Neuronal stem cell (in vitro differentiated cells): Measurements from ENCODE around the gene ZBTB20.
A peak's percentile ranks its signal among the peaks of the same experiment; 100 is the strongest.

ENCODE experiments used
- DNase-seq: peaks from one replicate; pipeline ENCODE4 v3.0.0-alpha.2; 2013; ENCODE audit warnings: low spot score
- H2AFZ ChIP-seq: one replicate; pipeline ENCODE4 v1.6.1; 2013; ENCODE audit warnings: mild to moderate bottlenecking, low read length, inconsistent platforms
- H2AK5ac ChIP-seq: 2 replicates; pipeline ENCODE4 v1.6.1; 2013; ENCODE audit warnings: low read depth, mild to moderate bottlenecking, inconsistent platforms, low read length, moderate library complexity, mixed read lengths
- H2BK120ac ChIP-seq: 2 replicates; pipeline ENCODE4 v1.6.1; 2013; ENCODE audit warnings: low read depth, mild to moderate bottlenecking, inconsistent platforms, low read length, moderate library complexity, mixed read lengths
- H2BK12ac ChIP-seq: one replicate; pipeline ENCODE4 v1.6.1; 2013; ENCODE audit warnings: low read length, inconsistent platforms
- H2BK15ac ChIP-seq: 2 replicates; pipeline ENCODE4 v1.6.1; 2013; ENCODE audit warnings: mild to moderate bottlenecking, low read length, inconsistent platforms, mixed read lengths
- H2BK5ac ChIP-seq: one replicate; pipeline ENCODE4 v1.6.1; 2013; ENCODE audit warnings: inconsistent platforms, mild to moderate bottlenecking, low read length, moderate library complexity
- H3K14ac ChIP-seq: one replicate; pipeline ENCODE4 v1.6.1; 2013; ENCODE audit warnings: low read length, inconsistent platforms
- H3K18ac ChIP-seq: 2 replicates; pipeline ENCODE4 v1.6.1; 2013; ENCODE audit warnings: low read length, inconsistent platforms
- H3K23ac ChIP-seq: 2 replicates; pipeline ENCODE4 v1.6.1; 2013; ENCODE audit warnings: low read depth, mild to moderate bottlenecking, mixed read lengths, low read length, inconsistent platforms; ENCODE audit not compliant: poor library complexity
- H3K27ac ChIP-seq: replicated peaks from 3 replicates; pipeline ENCODE4 v1.5.1; 2013; ENCODE audit warnings: low read length, inconsistent platforms
- H3K27me3 ChIP-seq, 3 experiments: 2 replicates each; pipeline ENCODE4 v1.6.1; 2013; ENCODE audit warnings: low read length in 3 of 3, mild to moderate bottlenecking in 2 of 3, inconsistent platforms in 1 of 3, low read depth in 1 of 3, mixed read lengths in 1 of 3, moderate library complexity in 1 of 3; ENCODE audit not compliant: control insufficient read depth in 3 of 3, insufficient read depth in 3 of 3
- H3K36me3 ChIP-seq, 2 donors: replicated peaks in 1 of 2; 2 replicates each; pipeline ENCODE4 v1.6.1; 2013; ENCODE audit warnings: low read length in 2 of 2; ENCODE audit not compliant: control insufficient read depth in 2 of 2, insufficient read depth in 2 of 2
- H3K4ac ChIP-seq: 2 replicates; pipeline ENCODE4 v1.6.1; 2013; ENCODE audit warnings: inconsistent platforms, mild to moderate bottlenecking, low read length, moderate library complexity
- H3K4me1 ChIP-seq, 2 donors: 1 replicate in 1 of 2; 2 replicates in 1 of 2; pipeline ENCODE4 v1.6.1; 2013; ENCODE audit warnings: low read length in 2 of 2, low read depth in 1 of 2; ENCODE audit not compliant: control insufficient read depth in 2 of 2, insufficient read depth in 1 of 2
- H3K4me2 ChIP-seq: one replicate; pipeline ENCODE4 v1.6.1; 2013; ENCODE audit warnings: mild to moderate bottlenecking, low read length, inconsistent platforms; ENCODE audit not compliant: insufficient read depth, poor library complexity, severe bottlenecking
- H3K4me3 ChIP-seq, 2 donors: 2 replicates each; pipeline ENCODE4 v1.5.1; 2013; ENCODE audit warnings: low read length in 2 of 2, mild to moderate bottlenecking in 2 of 2, inconsistent platforms in 1 of 2, moderate library complexity in 1 of 2
- H3K79me1 ChIP-seq: one replicate; pipeline ENCODE4 v1.6.1; 2013; ENCODE audit warnings: low read depth, mild to moderate bottlenecking, inconsistent platforms, low read length, moderate library complexity
- H3K9ac ChIP-seq: one replicate; pipeline ENCODE4 v1.6.1; 2013; ENCODE audit warnings: mild to moderate bottlenecking, low read depth, low read length, inconsistent platforms; ENCODE audit not compliant: poor library complexity
- H3K9me3 ChIP-seq, 2 donors: replicated peaks in 1 of 2; 2 replicates each; pipeline versions ENCODE3 to v1.6.1; 2013; ENCODE audit warnings: low read length in 2 of 2, mild to moderate bottlenecking in 2 of 2, inconsistent platforms in 1 of 2, low read depth in 1 of 2, mixed read lengths in 1 of 2, moderate library complexity in 1 of 2; ENCODE audit not compliant: control insufficient read depth in 2 of 2, insufficient read depth in 1 of 2
- H4K8ac ChIP-seq: one replicate; pipeline ENCODE4 v1.6.1; 2013; ENCODE audit warnings: low read depth, mild to moderate bottlenecking, inconsistent platforms, low read length, moderate library complexity
- H4K91ac ChIP-seq: one replicate; pipeline ENCODE4 v1.6.1; 2013; ENCODE audit warnings: low read length, low read depth, mild to moderate bottlenecking, inconsistent platforms; ENCODE audit not compliant: poor library complexity
- whole genome bisulfite sequencing, 2 donors: extraction: QIAGEN DNeasy Blood & Tissue Kit; methylation state at CpG; one replicate each; pipeline ENCODE4 v1.1.7; 2013; ENCODE audit warnings: missing lambda C conversion rate in 2 of 2, mixed read lengths in 1 of 2; ENCODE audit not compliant: insufficient read length in 2 of 2, insufficient replicate concordance in 1 of 2; ENCODE audit errors: extremely low coverage in 2 of 2; 5-methylcytosine and 5-hydroxymethylcytosine counted together

Gene ZBTB20

GRCh38 chr3:114624571-114625181 lies 522.4 kb downstream of the ZBTB20 start:
- WGBS, 2 donors = no CpG with 5 or more reads among the region's 10 CpGs
- H3K27me3 ChIP-seq = no peaks in the 10 kb centered on the region
- H3K23ac ChIP-seq = no peak overlapping the region
- H2AFZ ChIP-seq = peak overlapping the region; percentile 70
- no peak overlapping the region for H3K4ac ChIP-seq
- H2BK12ac ChIP-seq = no peak overlapping the region
- H3K14ac ChIP-seq = no peak overlapping the region
- no peak overlapping the region for H2AK5ac ChIP-seq
- no peak overlapping the region for H3K4me2 ChIP-seq
- H4K8ac ChIP-seq = no peak overlapping the region
- no peak overlapping the region for H3K9ac ChIP-seq
- H4K91ac ChIP-seq = no peak overlapping the region
- no peak overlapping the region for H2BK120ac ChIP-seq
- no peak overlapping the region for H3K18ac ChIP-seq
- H3K4me3 ChIP-seq = peak overlapping the region in 1 of 2 donors; percentile 3
- H3K9me3 ChIP-seq = no peaks in the 10 kb centered on the region
- peaks cover 10 to 12% of the 10 kb centered on the region in 2 donors for H3K4me1 ChIP-seq
- no peak overlapping the region for H3K27ac ChIP-seq
- no peak for DNase-seq
- no peaks in the 10 kb centered on the region for H3K36me3 ChIP-seq
- no peak overlapping the region for H2BK5ac ChIP-seq
- no peaks in the 10 kb centered on the region for H3K79me1 ChIP-seq
- H2BK15ac ChIP-seq = no peak overlapping the region

- H3K4me3 ChIP-seq = no peak overlapping the region
- H3K27ac ChIP-seq = no peak overlapping the region
- no peak overlapping the region for H3K9ac ChIP-seq
- no peak overlapping the region for H3K18ac ChIP-seq
- H3K23ac ChIP-seq = no peak overlapping the region
- H2AFZ ChIP-seq = peak overlapping the region; percentile 70
- H3K36me3 ChIP-seq = no peaks in the 10 kb centered on the region
- H4K91ac ChIP-seq = no peak overlapping the region
- no peaks in the 10 kb centered on the region for H3K27me3 ChIP-seq
- no peak overlapping the region for H2BK15ac ChIP-seq
- no peak overlapping the region for H2BK5ac ChIP-seq
- no peak overlapping the region for H2AK5ac ChIP-seq
- H3K4ac ChIP-seq = no peak overlapping the region
- no peak overlapping the region for H2BK120ac ChIP-seq
- no CpG with 5 or more reads among the region's 6 CpGs for WGBS, 2 donors
- peaks cover 10 to 13% of the 10 kb centered on the region in 2 donors for H3K4me1 ChIP-seq
- no peak overlapping the region for H3K14ac ChIP-seq
- H3K9me3 ChIP-seq = no peaks in the 10 kb centered on the region
- no peak overlapping the region for H2BK12ac ChIP-seq
- no peaks in the 10 kb centered on the region for H3K79me1 ChIP-seq
- no peak for DNase-seq
- no peak overlapping the region for H3K4me2 ChIP-seq
- H4K8ac ChIP-seq = no peak overlapping the region
These were observed 523.0 kb downstream of the ZBTB20 start for GRCh38 chr3:114624047-114624445.

- no CpG with 5 or more reads among the region's 5 CpGs for WGBS, 2 donors
- H2BK15ac ChIP-seq = no peak overlapping the region
- no peak for DNase-seq
These were observed 523.6 kb downstream of the ZBTB20 start for GRCh38 chr3:114623420-114624046.

GRCh38 chr3:114622001-114622400 lies 525.1 kb downstream of the ZBTB20 start:
- no CpG with 5 or more reads among the region's 3 CpGs for WGBS, 2 donors
- Histone ChIP-seq H3K4me3 (no peak overlapping the region), H4K8ac (no peak overlapping the region)

More at GRCh38 chr3:114623420-114624046, 523.6 kb downstream of the ZBTB20 start:
- Histone ChIP-seq H3K9me3 (no peaks in the 10 kb centered on the region), H3K9ac (no peak overlapping the region), H2AFZ (no peak overlapping the region), H3K4me3 (no peak overlapping the region), H3K23ac (no peak overlapping the region), H2BK5ac (no peak overlapping the region), H4K91ac (no peak overlapping the region), H2AK5ac (no peak overlapping the region), H4K8ac (no peak overlapping the region), H3K4ac (no peak overlapping the region), H3K27me3 (no peaks in the 10 kb centered on the region), H3K79me1 (no peaks in the 10 kb centered on the region), H3K14ac (no peak overlapping the region), H3K36me3 (no peaks in the 10 kb centered on the region), H3K18ac (no peak overlapping the region), H3K4me1 (peaks cover 10 to 13% of the 10 kb centered on the region in 2 donors), H3K27ac (no peak overlapping the region), H2BK120ac (no peak overlapping the region), H2BK12ac (no peak overlapping the region), H3K4me2 (no peak overlapping the region)

More at GRCh38 chr3:114622001-114622400, 525.1 kb downstream of the ZBTB20 start:
- Histone ChIP-seq H3K27me3 (no peaks in the 10 kb centered on the region), H2BK5ac (no peak overlapping the region), H3K4me1 (peaks cover 10 to 13% of the 10 kb centered on the region in 2 donors), H3K14ac (no peak overlapping the region), H2BK15ac (no peak overlapping the region), H2BK12ac (no peak overlapping the region), H3K4me2 (no peak overlapping the region), H3K18ac (no peak overlapping the region), H3K9me3 (no peaks in the 10 kb centered on the region), H3K9ac (no peak overlapping the region), H3K79me1 (no peaks in the 10 kb centered on the region), H2AFZ (no peak overlapping the region), H2AK5ac (no peak overlapping the region), H3K23ac (no peak overlapping the region), H3K4ac (no peak overlapping the region), H4K91ac (no peak overlapping the region), H3K27ac (no peak overlapping the region), H2BK120ac (no peak overlapping the region), H3K36me3 (no peaks in the 10 kb centered on the region)
- DNase-seq = no peak
